Tibial artery (tissue), 4 donors: ENCODE measurements around the gene PLA2R1.
A peak's percentile ranks its signal among the peaks of the same experiment; 100 is the strongest.

Experiments used
- DNase-seq, 2 donors: peaks; one replicate each; pipeline ENCODE4 v3.0.0-alpha.2; 2019
- H3K27ac ChIP-seq, 2 donors: fragments of 200-600 bp; sonication (generic) in 1 of 2; 1 replicate in 1 of 2; 2 replicates in 1 of 2; pipeline ENCODE4 v1.5.1; 2018 to 2019; ENCODE audit warnings: mild to moderate bottlenecking in 1 of 2
- H3K27me3 ChIP-seq, 2 donors: fragments of 200-600 bp; sonication (generic) in 1 of 2; one replicate each; pipeline versions ENCODE4 v1.5.1 to v1.6.0; 2016 to 2019
- H3K36me3 ChIP-seq, 3 donors: fragments of 200-600 bp; sonication (generic) in 2 of 3; one replicate each; pipeline ENCODE4 v1.5.1; 2016 to 2019; ENCODE audit warnings: mild to moderate bottlenecking in 2 of 3
- H3K4me1 ChIP-seq, 4 donors: fragments of 200-600 bp; sonication (generic) in 2 of 4; 1 replicate in 3 of 4; 2 replicates in 1 of 4; pipeline ENCODE4 v1.5.1; 2016 to 2019
- H3K4me3 ChIP-seq, 2 donors: fragments of 200-600 bp; sonication (generic) in 1 of 2; 1 replicate in 1 of 2; 2 replicates in 1 of 2; pipeline ENCODE4 v1.5.1; 2018 to 2019; ENCODE audit warnings: mild to moderate bottlenecking in 2 of 2
- H3K9me3 ChIP-seq, 3 donors: fragments of 200-600 bp; sonication (generic) in 1 of 3; one replicate each; pipeline ENCODE4 v1.5.1; 2016 to 2019
- intact Hi-C: fragments of 100-400 bp; cut with DNase I; formaldehyde crosslinking; loops from one replicate; pipeline ENCODE4 v1.15.0; 2023; ENCODE audit warnings: low total_unique reads
- TF ChIP-seq, protein P1 (sequence below), 2 experiments: fragments of 200-600 bp in 1 of 2; fragments of 450-650 bp in 1 of 2; IDR thresholded peaks; one replicate each; pipeline ENCODE4 v1.5.1; 2017 to 2019; ENCODE audit warnings: antibody characterized with exemption in 2 of 2, mild to moderate bottlenecking in 1 of 2, moderate library complexity in 1 of 2

The PLA2R1 gene

DNA sequence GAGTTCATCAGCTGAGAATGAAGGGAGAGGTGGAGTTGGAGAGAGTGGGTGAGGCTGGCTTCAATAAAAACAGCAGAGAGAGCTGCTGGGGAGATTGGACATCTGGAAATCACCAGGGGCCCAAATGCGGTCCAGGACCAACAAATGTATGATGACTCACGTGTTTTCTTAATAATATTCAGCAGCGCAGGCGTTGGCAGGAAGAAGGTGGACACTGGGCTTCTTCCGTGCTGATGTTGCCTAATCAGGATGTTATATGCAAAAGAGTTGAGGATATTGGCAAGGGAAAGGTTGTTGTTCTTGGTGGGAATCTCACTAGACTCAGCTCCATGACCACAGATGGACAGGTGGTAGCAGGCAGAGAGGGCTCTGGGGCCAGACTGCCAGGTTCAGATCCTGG is 12.8 kb upstream of the PLA2R1 start:
- Histone ChIP-seq H3K9me3 (peaks cover 0 to 4% (median 0%) of the 10 kb centered on the region in 3 donors), H3K27ac (peak overlapping the region; percentile 31 to 41), H3K27me3 (no peaks in the 10 kb centered on the region), H3K36me3 (no peaks in the 10 kb centered on the region), H3K4me3 (no peak overlapping the region), H3K4me1 (peaks cover 0 to 19% (median 9%) of the 10 kb centered on the region in 4 donors)
- intact Hi-C loops: no loop called here
- TF ChIP-seq, protein P1, sequence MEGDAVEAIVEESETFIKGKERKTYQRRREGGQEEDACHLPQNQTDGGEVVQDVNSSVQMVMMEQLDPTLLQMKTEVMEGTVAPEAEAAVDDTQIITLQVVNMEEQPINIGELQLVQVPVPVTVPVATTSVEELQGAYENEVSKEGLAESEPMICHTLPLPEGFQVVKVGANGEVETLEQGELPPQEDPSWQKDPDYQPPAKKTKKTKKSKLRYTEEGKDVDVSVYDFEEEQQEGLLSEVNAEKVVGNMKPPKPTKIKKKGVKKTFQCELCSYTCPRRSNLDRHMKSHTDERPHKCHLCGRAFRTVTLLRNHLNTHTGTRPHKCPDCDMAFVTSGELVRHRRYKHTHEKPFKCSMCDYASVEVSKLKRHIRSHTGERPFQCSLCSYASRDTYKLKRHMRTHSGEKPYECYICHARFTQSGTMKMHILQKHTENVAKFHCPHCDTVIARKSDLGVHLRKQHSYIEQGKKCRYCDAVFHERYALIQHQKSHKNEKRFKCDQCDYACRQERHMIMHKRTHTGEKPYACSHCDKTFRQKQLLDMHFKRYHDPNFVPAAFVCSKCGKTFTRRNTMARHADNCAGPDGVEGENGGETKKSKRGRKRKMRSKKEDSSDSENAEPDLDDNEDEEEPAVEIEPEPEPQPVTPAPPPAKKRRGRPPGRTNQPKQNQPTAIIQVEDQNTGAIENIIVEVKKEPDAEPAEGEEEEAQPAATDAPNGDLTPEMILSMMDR (IDR thresholded peaks at IDR 0.05): no peak
- DNase-seq: peak; percentile 75 to 82

DNA sequence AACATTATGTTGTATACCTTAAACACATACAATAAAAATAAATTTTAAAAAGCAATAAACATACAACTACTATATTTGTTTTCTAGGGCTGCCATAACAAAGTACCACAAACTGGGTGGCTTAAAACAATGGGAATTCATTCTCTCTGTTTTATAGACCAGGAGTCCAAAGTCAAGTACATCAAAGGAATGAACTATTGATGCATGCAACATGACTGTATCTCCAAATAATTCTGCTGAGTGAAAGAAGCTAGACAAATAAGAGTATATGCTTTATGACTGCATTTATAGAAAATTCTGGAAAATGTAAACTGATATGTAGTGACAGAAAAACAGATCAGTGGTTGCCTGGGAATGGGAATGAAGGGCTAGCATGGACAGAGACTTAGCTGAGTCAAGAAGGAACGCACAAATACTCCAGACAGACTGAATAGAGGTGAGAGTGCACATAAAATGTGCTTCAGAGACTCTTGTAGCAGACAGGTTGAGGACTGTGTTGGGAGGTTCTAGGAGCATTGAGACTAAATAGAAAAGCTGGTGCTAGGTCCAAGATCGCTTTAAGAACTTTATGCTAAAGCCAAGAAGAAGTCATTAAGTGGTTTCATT is 11.0 kb upstream of the PLA2R1 start:
- no peak overlapping the region for H3K4me3 ChIP-seq
- TF ChIP-seq, protein P1 (IDR thresholded peaks at IDR 0.05): no peak
- no peak for DNase-seq
- H3K4me1 ChIP-seq: peaks cover 0 to 19% (median 9%) of the 10 kb centered on the region in 4 donors
- no peaks in the 10 kb centered on the region for H3K27me3 ChIP-seq
- intact Hi-C loops: no loop called here
- H3K9me3 ChIP-seq: peaks cover 0 to 4% (median 0%) of the 10 kb centered on the region in 3 donors
- no peaks in the 10 kb centered on the region for H3K36me3 ChIP-seq
- no peak overlapping the region for H3K27ac ChIP-seq

DNA sequence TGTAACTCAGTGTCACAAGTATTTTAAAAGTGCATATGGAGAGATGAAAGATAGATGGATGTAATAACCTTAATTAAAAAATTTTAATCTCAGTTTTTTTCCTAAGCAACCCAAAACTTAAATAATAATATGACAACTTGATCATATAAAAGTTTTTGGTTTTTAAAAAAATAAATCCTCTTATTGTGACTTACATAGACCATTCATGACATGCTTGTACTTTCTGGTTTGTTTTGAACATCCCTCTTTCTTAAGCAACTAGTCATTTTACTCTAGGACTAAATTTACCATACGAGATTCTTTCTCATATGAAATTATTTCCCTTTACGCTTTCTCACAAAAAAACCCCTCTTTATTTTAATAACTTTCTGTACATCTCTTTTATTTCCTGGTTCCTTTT is 6.5 kb upstream of the PLA2R1 start:
- DNase-seq: no peak
- no peaks in the 10 kb centered on the region for H3K9me3 ChIP-seq
- TF ChIP-seq, protein P1 (IDR thresholded peaks at IDR 0.05): no peak
- no peaks in the 10 kb centered on the region for H3K36me3 ChIP-seq
- intact Hi-C loops: no loop called here
- H3K4me1 ChIP-seq: peaks cover 0 to 7% (median 0%) of the 10 kb centered on the region in 4 donors
- H3K4me3 ChIP-seq: no peak overlapping the region
- H3K27ac ChIP-seq: no peak overlapping the region
- H3K27me3 ChIP-seq: no peaks in the 10 kb centered on the region

DNA sequence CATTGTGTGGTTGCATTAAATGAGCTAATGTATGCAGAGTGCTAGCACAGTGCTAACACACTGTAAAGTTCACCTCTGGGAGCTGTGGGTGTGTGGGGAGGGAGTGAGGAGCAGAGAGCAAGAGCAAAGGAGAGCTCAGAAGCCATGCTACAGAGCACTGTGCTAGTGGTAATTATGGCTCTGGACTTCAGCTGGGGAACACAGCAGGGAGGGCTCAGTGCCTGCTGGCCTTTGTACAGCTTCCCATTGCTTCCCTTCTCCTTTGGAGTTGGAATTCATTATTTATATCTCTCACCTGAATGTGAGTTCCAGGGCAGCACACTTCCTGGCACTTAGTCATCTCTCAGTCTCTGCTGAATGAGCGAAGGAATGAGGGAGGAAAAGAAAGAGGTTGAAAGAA is 2.5 kb upstream of the PLA2R1 start:
- peaks cover 0 to 37% (median 22%) of the 10 kb centered on the region in 4 donors for H3K4me1 ChIP-seq
- H3K9me3 ChIP-seq: no peaks in the 10 kb centered on the region
- no peaks in the 10 kb centered on the region for H3K27me3 ChIP-seq
- H3K27ac ChIP-seq: peak overlapping the region in 1 of 2 donors; percentile 90
- DNase-seq: no peak
- TF ChIP-seq, protein P1 (IDR thresholded peaks at IDR 0.05): no peak
- H3K4me3 ChIP-seq: no peak overlapping the region
- intact Hi-C loops: no loop called here
- no peaks in the 10 kb centered on the region for H3K36me3 ChIP-seq

DNA sequence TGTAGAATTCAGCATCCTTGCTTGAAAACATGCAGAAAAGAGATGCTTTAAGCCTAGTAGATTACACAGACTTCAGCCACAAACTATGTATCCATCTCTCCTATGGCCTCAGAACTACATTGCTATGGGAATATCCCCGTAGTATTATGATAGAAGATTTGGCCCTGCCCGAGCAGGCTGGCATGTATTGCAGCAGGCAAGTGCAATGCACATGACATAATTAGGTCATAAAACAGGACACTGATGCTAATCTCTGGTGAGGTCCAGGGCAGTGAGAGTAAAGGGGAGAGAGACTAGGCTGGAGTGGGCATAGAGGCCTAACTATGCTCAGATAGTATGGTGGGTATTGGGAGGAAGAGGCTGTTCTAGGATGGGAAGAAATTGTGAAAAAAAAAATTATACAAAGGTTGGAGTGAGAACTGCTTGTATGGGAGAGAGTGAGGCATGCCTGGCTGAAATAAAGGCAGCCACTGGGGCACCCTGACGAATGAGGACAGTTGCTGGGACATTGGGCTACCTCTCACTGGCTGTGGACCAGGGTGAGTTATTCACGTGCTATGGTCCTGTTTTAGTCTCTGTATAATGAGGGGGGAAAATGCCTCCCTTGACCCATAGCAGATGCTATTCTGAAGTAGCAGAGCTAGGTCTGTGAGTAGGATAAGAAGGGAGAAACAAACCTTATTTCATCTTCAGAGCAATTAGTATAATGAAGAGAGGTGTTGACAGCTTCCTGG is 1.6 kb upstream of the PLA2R1 start:
- H3K27ac ChIP-seq: peak overlapping the region; percentile 85 to 90

More for the DNA sequence above, 1.6 kb upstream of the PLA2R1 start:
- Histone ChIP-seq H3K4me1 (peaks cover 0 to 40% (median 22%) of the 10 kb centered on the region in 4 donors), H3K9me3 (no peaks in the 10 kb centered on the region), H3K4me3 (no peak overlapping the region), H3K36me3 (no peaks in the 10 kb centered on the region), H3K27me3 (no peaks in the 10 kb centered on the region)
- intact Hi-C loops: no loop called here
- TF ChIP-seq, protein P1 (IDR thresholded peaks at IDR 0.05): no peak
- DNase-seq: no peak
